Ishikawa (cell line): ENCODE data around the gene DCBLD1.
A peak's percentile ranks its signal among the peaks of the same experiment; 100 is the strongest.

ENCODE experiments used
- CEBPB ChIP-seq: IDR thresholded peaks from 2 replicates; pipeline ENCODE4 v1.6.1; 2012
- CREB1 ChIP-seq: IDR thresholded peaks from 2 replicates; pipeline ENCODE4 v1.6.1; 2012; ENCODE audit warnings: low read depth
- EGR1 ChIP-seq: IDR thresholded peaks from 2 replicates; pipeline ENCODE4 v1.6.1; 2012
- EP300 ChIP-seq: IDR thresholded peaks from 2 replicates; pipeline ENCODE4 v1.6.1; 2012; ENCODE audit warnings: borderline replicate concordance
- FOXM1 ChIP-seq: IDR thresholded peaks from 2 replicates; pipeline ENCODE4 v1.6.1; 2012; ENCODE audit warnings: low read depth, borderline replicate concordance
- NFIC ChIP-seq: IDR thresholded peaks from 2 replicates; pipeline ENCODE4 v1.6.1; 2012
- RAD21 ChIP-seq: IDR thresholded peaks from 2 replicates; pipeline ENCODE4 v1.6.1; 2012; ENCODE audit warnings: low read depth
- TAF1 ChIP-seq: IDR thresholded peaks from 2 replicates; pipeline ENCODE4 v1.6.1; 2012; ENCODE audit warnings: low read depth, mild to moderate bottlenecking
- TCF12 ChIP-seq: IDR thresholded peaks from 2 replicates; pipeline ENCODE4 v1.6.1; 2012; ENCODE audit warnings: low read depth
- TEAD4 ChIP-seq: IDR thresholded peaks from 2 replicates; pipeline ENCODE4 v1.6.1; 2012
- YY1 ChIP-seq: IDR thresholded peaks from 2 replicates; pipeline ENCODE4 v1.6.1; 2012; ENCODE audit warnings: low read depth
- ZBTB7A ChIP-seq: IDR thresholded peaks from 2 replicates; pipeline ENCODE4 v1.6.1; 2012; ENCODE audit warnings: low read depth
- TF ChIP-seq, protein P1 (sequence below): IDR thresholded peaks from 2 replicates; pipeline ENCODE4 v1.6.1; 2012
- TF ChIP-seq, protein P2 (sequence below): IDR thresholded peaks from 2 replicates; pipeline ENCODE4 v1.6.1; 2012; ENCODE audit warnings: low read depth, mild to moderate bottlenecking
- TF ChIP-seq, protein P3 (sequence below): IDR thresholded peaks from 2 replicates; pipeline ENCODE4 v1.6.1; 2012

DCBLD1 gene

GRCh38 chr6:117482240-117483003 is at the start of gene DCBLD1:
Gene DCBLD1, plus strand, starts transcription at chr6:117482674. Its CDS starts 108 bp downstream, at chr6:117482782.
- TF ChIP-seq TCF12 = peak; percentile 47; the same call in 1 of the 2 replicates
- TF ChIP-seq FOXM1 = no peak
- TF ChIP-seq, protein P1, sequence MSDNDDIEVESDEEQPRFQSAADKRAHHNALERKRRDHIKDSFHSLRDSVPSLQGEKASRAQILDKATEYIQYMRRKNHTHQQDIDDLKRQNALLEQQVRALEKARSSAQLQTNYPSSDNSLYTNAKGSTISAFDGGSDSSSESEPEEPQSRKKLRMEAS = peak; percentile 91
- no peak for TF ChIP-seq RAD21
- TF ChIP-seq, protein P2, sequence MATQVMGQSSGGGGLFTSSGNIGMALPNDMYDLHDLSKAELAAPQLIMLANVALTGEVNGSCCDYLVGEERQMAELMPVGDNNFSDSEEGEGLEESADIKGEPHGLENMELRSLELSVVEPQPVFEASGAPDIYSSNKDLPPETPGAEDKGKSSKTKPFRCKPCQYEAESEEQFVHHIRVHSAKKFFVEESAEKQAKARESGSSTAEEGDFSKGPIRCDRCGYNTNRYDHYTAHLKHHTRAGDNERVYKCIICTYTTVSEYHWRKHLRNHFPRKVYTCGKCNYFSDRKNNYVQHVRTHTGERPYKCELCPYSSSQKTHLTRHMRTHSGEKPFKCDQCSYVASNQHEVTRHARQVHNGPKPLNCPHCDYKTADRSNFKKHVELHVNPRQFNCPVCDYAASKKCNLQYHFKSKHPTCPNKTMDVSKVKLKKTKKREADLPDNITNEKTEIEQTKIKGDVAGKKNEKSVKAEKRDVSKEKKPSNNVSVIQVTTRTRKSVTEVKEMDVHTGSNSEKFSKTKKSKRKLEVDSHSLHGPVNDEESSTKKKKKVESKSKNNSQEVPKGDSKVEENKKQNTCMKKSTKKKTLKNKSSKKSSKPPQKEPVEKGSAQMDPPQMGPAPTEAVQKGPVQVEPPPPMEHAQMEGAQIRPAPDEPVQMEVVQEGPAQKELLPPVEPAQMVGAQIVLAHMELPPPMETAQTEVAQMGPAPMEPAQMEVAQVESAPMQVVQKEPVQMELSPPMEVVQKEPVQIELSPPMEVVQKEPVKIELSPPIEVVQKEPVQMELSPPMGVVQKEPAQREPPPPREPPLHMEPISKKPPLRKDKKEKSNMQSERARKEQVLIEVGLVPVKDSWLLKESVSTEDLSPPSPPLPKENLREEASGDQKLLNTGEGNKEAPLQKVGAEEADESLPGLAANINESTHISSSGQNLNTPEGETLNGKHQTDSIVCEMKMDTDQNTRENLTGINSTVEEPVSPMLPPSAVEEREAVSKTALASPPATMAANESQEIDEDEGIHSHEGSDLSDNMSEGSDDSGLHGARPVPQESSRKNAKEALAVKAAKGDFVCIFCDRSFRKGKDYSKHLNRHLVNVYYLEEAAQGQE = no peak
- TF ChIP-seq CEBPB = no peak
- no peak for TF ChIP-seq TAF1
- TF ChIP-seq EGR1 = peak; percentile 61
- TF ChIP-seq ZBTB7A = no peak
- no peak; the same call in none of the 2 replicates for TF ChIP-seq YY1
- peak; percentile 12; the same call in 1 of the 2 replicates for TF ChIP-seq NFIC
- TF ChIP-seq CREB1 = no peak
- no peak for TF ChIP-seq TEAD4
- TF ChIP-seq EP300 = no peak
- TF ChIP-seq, protein P3, sequence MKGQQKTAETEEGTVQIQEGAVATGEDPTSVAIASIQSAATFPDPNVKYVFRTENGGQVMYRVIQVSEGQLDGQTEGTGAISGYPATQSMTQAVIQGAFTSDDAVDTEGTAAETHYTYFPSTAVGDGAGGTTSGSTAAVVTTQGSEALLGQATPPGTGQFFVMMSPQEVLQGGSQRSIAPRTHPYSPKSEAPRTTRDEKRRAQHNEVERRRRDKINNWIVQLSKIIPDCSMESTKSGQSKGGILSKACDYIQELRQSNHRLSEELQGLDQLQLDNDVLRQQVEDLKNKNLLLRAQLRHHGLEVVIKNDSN = peak; percentile 57

- TF ChIP-seq CREB1 = no peak
- no peak for TF ChIP-seq RAD21
- no peak for TF ChIP-seq TAF1
- no peak for TF ChIP-seq EGR1
- no peak for TF ChIP-seq TEAD4
- TF ChIP-seq, protein P2 = no peak
- no peak for TF ChIP-seq NFIC
- TF ChIP-seq YY1 = no peak
- TF ChIP-seq, protein P3 = no peak
- no peak for TF ChIP-seq CEBPB
- TF ChIP-seq, protein P1 = no peak
- no peak for TF ChIP-seq ZBTB7A
- TF ChIP-seq TCF12 = no peak
- TF ChIP-seq EP300 = no peak
- TF ChIP-seq FOXM1 = no peak
Measured at GRCh38 chr6:117440706-117441525, 41.6 kb upstream of the DCBLD1 start.

DNA sequence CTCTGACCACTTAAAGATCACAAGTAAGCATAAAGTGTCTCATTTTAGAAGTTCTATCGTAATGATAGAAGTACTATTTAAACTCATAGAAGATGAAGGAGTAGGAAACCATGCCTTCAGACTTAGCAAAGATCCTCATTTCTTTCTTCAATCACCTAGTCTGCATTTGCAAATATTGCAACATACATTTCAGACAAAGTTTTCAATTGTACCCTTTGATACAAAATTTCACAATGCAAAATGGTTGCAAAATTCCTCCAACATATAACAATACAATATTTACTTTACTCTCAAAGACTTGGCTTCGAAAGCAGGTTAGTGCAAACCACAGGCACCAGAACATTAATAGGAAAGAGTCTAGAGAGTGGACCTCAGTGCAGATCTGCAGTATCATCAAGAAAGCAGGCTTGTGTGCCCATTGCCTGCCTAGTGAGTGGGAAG is 40.6 kb upstream of the DCBLD1 start:
- TF ChIP-seq CEBPB (peak; percentile 27; the same call in 1 of the 2 replicates), NFIC (no peak), FOXM1 (no peak)

DNA sequence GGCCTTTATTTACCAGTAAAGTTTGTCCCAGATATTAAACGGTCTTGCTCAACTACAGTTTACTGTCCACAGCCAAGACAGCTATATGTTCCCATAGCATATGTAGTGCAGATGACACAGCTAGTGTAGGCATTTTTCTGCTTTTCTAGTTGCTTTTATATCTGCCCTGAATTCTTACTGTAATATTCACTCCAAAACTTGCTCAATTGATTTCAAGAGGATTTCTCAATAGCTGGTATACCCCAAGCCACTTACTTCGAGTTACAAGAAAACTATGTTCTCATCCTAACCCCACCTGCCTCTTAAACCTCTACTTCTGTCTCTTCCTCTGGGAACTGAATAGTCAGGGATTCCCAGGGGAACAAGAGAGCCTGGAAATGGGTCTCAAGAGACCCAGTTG is 37.9 kb upstream of the DCBLD1 start:
- TF ChIP-seq, protein P3 = no peak
- TF ChIP-seq FOXM1 (no peak), TAF1 (no peak)

GRCh38 chr6:117446861-117447260 is 35.6 kb upstream of the DCBLD1 start:
- TF ChIP-seq TAF1 = no peak
- no peak for TF ChIP-seq YY1
- no peak for TF ChIP-seq CEBPB
- no peak for TF ChIP-seq CREB1
- no peak for TF ChIP-seq RAD21
- TF ChIP-seq, protein P2 = no peak
- TF ChIP-seq ZBTB7A = no peak
- TF ChIP-seq, protein P3 = no peak
- TF ChIP-seq, protein P1 = no peak
- no peak for TF ChIP-seq EGR1
- TF ChIP-seq TCF12 = no peak
- TF ChIP-seq NFIC = no peak
- no peak for TF ChIP-seq TEAD4
- no peak for TF ChIP-seq FOXM1
- TF ChIP-seq EP300 = no peak
